Endothelial cell of umbilical vein (primary cell): ENCODE measurements around the gene DNAJB8.

ENCODE experiments used
- EZH2 ChIP-seq: IDR thresholded peaks from 2 replicates; pipeline ENCODE4 v1.6.1; 2012; ENCODE audit warnings: borderline replicate concordance, low read depth, mild to moderate bottlenecking, moderate library complexity, low read length, inconsistent platforms; ENCODE audit not compliant: severe bottlenecking
- FOS ChIP-seq: IDR thresholded peaks from 2 replicates; pipeline ENCODE4 v1.6.1; 2011; ENCODE audit warnings: mild to moderate bottlenecking, low read length, moderate library complexity, borderline replicate concordance; ENCODE audit not compliant: insufficient read depth
- GATA2 ChIP-seq: IDR thresholded peaks from 2 replicates; pipeline ENCODE4 v1.7.0; 2011; ENCODE audit warnings: low read depth, mild to moderate bottlenecking, moderate library complexity, mixed read lengths, low read length; ENCODE audit not compliant: insufficient read length, insufficient read depth
- JUN ChIP-seq: IDR thresholded peaks from 2 replicates; pipeline ENCODE4 v1.6.1; 2011; ENCODE audit warnings: borderline replicate concordance, low read depth; ENCODE audit not compliant: insufficient read length, insufficient read depth
- MYC ChIP-seq: IDR thresholded peaks from one replicate; pipeline ENCODE4 v1.6.1; 2011; ENCODE audit warnings: mild to moderate bottlenecking, low read depth, low read length
- POLR2A ChIP-seq: IDR thresholded peaks from 2 replicates; pipeline ENCODE4 v1.6.1; 2012; ENCODE audit warnings: low read depth, mild to moderate bottlenecking, control low read depth, low read length
- POLR2AphosphoS5 ChIP-seq: IDR thresholded peaks from 2 replicates; pipeline ENCODE4 v1.6.1; 2012; ENCODE audit warnings: low read depth, mild to moderate bottlenecking, control low read depth, low read length, moderate library complexity; ENCODE audit not compliant: insufficient read depth
- TF ChIP-seq, protein P1 (sequence below), 2 donors: IDR thresholded peaks; 1 replicate in 1 of 2; 2 replicates in 1 of 2; pipeline ENCODE4 v1.5.1; 2011; ENCODE audit warnings: low read length in 2 of 2, mild to moderate bottlenecking in 2 of 2, moderate library complexity in 2 of 2, control low read depth in 1 of 2, inconsistent platforms in 1 of 2, low read depth in 1 of 2; ENCODE audit not compliant: insufficient read depth in 1 of 2; ENCODE audit errors: extremely low read depth in 1 of 2
- TF ChIP-seq, protein P2 (sequence below): IDR thresholded peaks from 2 replicates; pipeline ENCODE4 v1.6.1; 2011; ENCODE audit not compliant: insufficient read depth, insufficient read length

GRCh38 chr3:128462931-128463330, 3.8 kb downstream of the DNAJB8 start:
- TF ChIP-seq MYC (no peak), POLR2A (no peak), EZH2 (no peak), POLR2AphosphoS5 (no peak), JUN (no peak), FOS (no peak), GATA2 (no peak)
- TF ChIP-seq, protein P1, sequence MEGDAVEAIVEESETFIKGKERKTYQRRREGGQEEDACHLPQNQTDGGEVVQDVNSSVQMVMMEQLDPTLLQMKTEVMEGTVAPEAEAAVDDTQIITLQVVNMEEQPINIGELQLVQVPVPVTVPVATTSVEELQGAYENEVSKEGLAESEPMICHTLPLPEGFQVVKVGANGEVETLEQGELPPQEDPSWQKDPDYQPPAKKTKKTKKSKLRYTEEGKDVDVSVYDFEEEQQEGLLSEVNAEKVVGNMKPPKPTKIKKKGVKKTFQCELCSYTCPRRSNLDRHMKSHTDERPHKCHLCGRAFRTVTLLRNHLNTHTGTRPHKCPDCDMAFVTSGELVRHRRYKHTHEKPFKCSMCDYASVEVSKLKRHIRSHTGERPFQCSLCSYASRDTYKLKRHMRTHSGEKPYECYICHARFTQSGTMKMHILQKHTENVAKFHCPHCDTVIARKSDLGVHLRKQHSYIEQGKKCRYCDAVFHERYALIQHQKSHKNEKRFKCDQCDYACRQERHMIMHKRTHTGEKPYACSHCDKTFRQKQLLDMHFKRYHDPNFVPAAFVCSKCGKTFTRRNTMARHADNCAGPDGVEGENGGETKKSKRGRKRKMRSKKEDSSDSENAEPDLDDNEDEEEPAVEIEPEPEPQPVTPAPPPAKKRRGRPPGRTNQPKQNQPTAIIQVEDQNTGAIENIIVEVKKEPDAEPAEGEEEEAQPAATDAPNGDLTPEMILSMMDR (IDR thresholded peaks at IDR 0.05; ENCODE audit: extremely low read depth in 1 of 2, insufficient read depth in 1 of 2, low read depth in 1 of 2, low read length in 2 of 2), result no peak
- TF ChIP-seq, protein P2, sequence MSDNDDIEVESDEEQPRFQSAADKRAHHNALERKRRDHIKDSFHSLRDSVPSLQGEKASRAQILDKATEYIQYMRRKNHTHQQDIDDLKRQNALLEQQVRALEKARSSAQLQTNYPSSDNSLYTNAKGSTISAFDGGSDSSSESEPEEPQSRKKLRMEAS, result no peak
